Naive thymus-derived CD8-positive, alpha-beta T cell (primary cell): ENCODE results near the gene LRRC49. TPM values are rescaled to one million over a fixed set of nuclear protein-coding genes. Genes with fewer than 3 reads are reported as not detected.

Experiments used
- ATAC-seq, 2 donors: fragments of 150-1000 bp; cut with Tn5 transposase in 1 of 2; sonication (Bioruptor Pico), chemical (Tn5 transposase) in 1 of 2; 1 replicate in 1 of 2; 2 replicates in 1 of 2; pipeline ENCODE4 v1.10.0; 2021; ENCODE audit warnings: mild to moderate bottlenecking in 2 of 2, moderate library complexity in 2 of 2
- POLR2A ChIA-PET: fragments of 350-600 bp; sonication (Branson Sonifier 250); formaldehyde crosslinking; loops from one replicate; lab custom pipeline; 2021; ENCODE audit warnings: antibody characterized with exemption; lab: Charles Lee
- DNase-seq, 10 donors: peaks; one replicate each; pipeline versions ENCODE4 v3.0.0 to v3.0.0-alpha.2; 2020 to 2022
- H3K27ac Mint-ChIP-seq, 10 donors: one replicate each; pipeline ENCODE4 v1.8.0; 2020 to 2022; ENCODE audit warnings: mild to moderate bottlenecking in 10 of 10, mixed read lengths in 10 of 10, moderate library complexity in 4 of 10, inconsistent platforms in 1 of 10
- H3K27me3 Mint-ChIP-seq, 5 donors: one replicate each; pipeline ENCODE4 v1.8.0; 2021 to 2022; ENCODE audit warnings: mixed read lengths in 5 of 5
- H3K36me3 Mint-ChIP-seq, 3 donors: one replicate each; pipeline ENCODE4 v1.8.0; 2020 to 2022; ENCODE audit warnings: mixed read lengths in 3 of 3, mild to moderate bottlenecking in 2 of 3, inconsistent platforms in 1 of 3
- H3K4me1 Mint-ChIP-seq, 4 donors: one replicate each; pipeline ENCODE4 v1.8.0; 2021 to 2022; ENCODE audit warnings: mixed read lengths in 4 of 4
- H3K4me3 Mint-ChIP-seq, 10 donors: one replicate each; pipeline ENCODE4 v1.8.0; 2020 to 2022; ENCODE audit warnings: mild to moderate bottlenecking in 10 of 10, mixed read lengths in 10 of 10, moderate library complexity in 6 of 10, inconsistent platforms in 1 of 10
- H3K9me3 Mint-ChIP-seq, 9 donors: one replicate each; pipeline ENCODE4 v1.8.0; 2020 to 2022; ENCODE audit warnings: mixed read lengths in 9 of 9, mild to moderate bottlenecking in 3 of 9, inconsistent platforms in 1 of 9, moderate library complexity in 1 of 9
- polyA plus RNA-seq, 3 donors: library from polyadenylated mRNA; unstranded; fragments of 300-500 nt; fragmentation: Illumina TruSeq; gene quantifications; one replicate each; pipeline ENCODE4 v1.2.3, GENCODE V29; 2021
- total RNA-seq, 8 experiments: library from RNA in 2 of 8; stranded (reverse) in 2 of 8; gene quantifications; one replicate each; pipeline ENCODE4 v1.2.3 and lab custom pipeline; 2021 to 2026

LRRC49 gene
- total and polyA plus RNA-seq, 5 experiments from 2014 or later, result not detected

DNA sequence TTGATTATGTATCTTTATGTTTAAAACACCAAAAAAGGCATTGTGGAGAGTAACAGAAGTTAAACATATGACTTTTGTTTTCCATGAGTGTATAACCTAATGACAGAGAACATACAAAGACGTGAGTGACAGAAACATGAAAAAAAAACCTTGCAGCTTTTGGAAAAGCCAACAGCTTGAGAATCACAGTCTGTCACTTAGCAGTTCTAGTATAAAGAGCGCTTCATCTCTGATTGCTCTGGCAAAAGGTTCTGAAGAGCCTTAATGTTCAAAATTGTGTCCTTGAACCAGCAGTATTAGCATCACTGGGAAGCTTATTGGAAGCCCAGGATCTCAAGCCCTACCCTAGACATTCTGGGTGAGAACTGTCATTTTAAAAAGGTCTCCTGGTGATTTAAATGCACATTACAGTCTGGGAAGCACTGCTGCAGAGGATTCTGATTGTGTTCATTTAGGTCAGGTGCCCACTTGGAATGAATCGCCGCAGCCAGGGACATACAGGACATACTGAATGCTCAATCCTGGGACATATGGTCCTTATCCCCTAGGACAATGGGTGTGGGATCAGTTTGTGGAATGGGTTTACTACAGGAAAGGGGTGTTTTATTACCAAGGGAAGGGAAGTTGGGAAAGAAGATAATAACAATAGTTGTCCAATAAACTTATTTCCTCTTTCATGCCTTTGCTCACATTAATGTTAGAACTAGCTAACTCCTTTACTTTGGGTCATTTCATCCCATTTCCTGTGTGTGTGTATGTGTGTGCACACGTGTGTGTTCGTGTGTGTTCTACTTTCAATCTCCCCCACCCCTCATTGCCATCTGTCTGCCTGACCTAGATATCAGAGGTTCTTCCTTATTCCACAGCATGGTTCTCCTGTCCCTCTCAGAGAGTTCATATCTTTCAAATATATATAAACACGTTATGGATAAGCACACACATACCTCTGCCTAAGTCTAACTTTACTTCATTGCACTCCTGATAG, 55.0 kb downstream of the LRRC49 start:
- Mint-ChIP-seq H3K27me3 (peaks cover 16 to 39% (median 22%) of the 10 kb centered on the region in 5 donors), H3K27ac (no peak overlapping the region), H3K9me3 (peaks cover 0 to 21% (median 9%) of the 10 kb centered on the region in 9 donors), H3K4me3 (no peak overlapping the region), H3K4me1 (no peaks in the 10 kb centered on the region), H3K36me3 (peaks cover 0 to 5% (median 0%) of the 10 kb centered on the region in 3 donors)
- ATAC-seq (no peak), DNase-seq (no peak)
- POLR2A ChIA-PET, result no interaction called here

DNA sequence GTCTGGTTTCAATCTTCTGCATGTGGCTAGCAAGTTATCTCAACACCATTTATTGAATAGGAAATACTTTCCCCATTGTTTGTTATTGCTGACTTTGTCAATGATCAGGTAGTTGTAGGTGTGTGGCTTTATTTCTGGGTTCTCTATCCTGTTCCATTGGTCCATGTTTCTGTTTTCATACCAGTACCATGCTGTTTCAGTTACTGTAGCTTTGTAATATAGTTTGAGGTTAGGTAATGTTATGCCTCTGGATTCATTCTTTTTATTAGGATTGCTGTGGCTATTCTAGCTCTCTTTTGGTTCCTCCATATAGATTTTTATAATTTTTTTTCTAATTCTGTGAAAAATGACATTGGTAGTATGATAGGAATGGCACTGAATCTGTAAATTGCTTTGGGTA, 58.3 kb downstream of the LRRC49 start:
- peaks cover 0 to 5% (median 0%) of the 10 kb centered on the region in 3 donors for H3K36me3 Mint-ChIP-seq
- H3K9me3 Mint-ChIP-seq, result peaks cover 0 to 21% (median 9%) of the 10 kb centered on the region in 9 donors
- no peaks in the 10 kb centered on the region for H3K4me1 Mint-ChIP-seq
- no peak overlapping the region for H3K4me3 Mint-ChIP-seq
- DNase-seq (no peak), ATAC-seq (no peak)
- no peak overlapping the region for H3K27ac Mint-ChIP-seq
- H3K27me3 Mint-ChIP-seq, result peaks cover 23 to 45% (median 26%) of the 10 kb centered on the region in 5 donors
- POLR2A ChIA-PET, result no interaction called here

DNA sequence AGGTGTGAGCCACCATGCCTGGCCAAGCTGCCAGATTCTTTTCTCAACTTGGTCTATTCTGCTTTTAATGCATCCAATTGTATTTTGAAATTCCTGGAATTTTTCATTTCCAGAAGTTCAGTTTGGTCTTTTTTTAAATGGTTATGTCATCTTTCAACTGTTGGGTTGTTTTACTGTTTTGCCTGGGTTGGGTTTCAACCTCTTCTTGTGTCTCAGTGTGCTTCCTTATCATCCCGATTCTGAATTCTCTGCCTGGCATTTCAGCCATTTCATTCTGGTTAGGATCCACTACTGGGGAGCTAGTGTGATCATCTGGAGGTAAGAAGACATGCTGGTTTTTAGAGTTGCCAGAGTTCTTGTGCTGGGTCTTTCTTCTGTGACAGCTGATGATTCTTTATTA, 61.5 kb downstream of the LRRC49 start:
- peaks cover 0 to 21% (median 9%) of the 10 kb centered on the region in 9 donors for H3K9me3 Mint-ChIP-seq
- H3K4me1 Mint-ChIP-seq, result no peaks in the 10 kb centered on the region
- H3K4me3 Mint-ChIP-seq, result no peak overlapping the region
- H3K27me3 Mint-ChIP-seq, result peaks cover 23 to 49% (median 29%) of the 10 kb centered on the region in 5 donors
- DNase-seq (no peak), ATAC-seq (no peak)
- POLR2A ChIA-PET, result no interaction called here
- no peak overlapping the region for H3K27ac Mint-ChIP-seq
- H3K36me3 Mint-ChIP-seq, result peaks cover 0 to 5% (median 0%) of the 10 kb centered on the region in 3 donors

DNA sequence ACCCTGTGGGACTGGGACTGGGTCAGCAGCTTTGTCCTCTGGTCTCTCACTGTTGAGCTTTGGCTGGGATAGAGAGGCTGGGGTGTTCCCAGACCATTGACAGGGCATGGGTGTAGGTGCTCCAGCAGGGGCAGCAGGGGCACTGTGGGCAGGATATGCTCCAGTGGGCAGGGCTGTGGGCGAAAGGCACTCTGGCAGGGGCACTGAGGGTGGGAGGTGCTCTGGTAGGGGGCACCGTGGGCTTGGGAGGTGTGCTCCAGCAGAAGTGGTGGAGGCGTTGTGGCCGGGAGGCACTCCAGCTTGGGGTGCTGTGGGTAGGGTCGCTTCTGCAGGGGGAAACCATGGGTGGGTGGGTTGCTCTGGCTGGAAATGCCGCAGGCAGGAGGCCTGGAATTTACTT, 62.1 kb downstream of the LRRC49 start:
- DNase-seq, result no peak
- H3K4me3 Mint-ChIP-seq, result no peak overlapping the region
- ATAC-seq, result no peak

DNA sequence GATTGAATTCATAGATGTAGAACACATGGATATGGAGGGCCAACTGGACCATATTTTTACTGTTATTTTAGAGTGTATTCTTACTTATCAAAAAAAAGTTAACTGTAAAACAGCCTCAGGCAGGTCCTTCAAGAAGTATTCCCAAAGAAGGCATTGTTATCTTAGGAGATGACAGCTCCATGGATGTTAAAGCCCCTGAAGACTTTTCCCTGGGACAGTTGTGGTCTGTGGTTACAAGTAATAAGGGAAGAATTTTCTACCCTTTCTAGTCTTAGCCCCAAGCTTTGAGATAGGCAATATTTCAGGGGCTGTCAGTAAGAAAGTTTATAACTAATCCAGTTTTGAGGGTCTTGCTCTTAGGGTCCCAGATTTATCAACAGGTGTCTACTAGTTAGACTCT, 62.5 kb downstream of the LRRC49 start:
- peaks cover 0 to 21% (median 9%) of the 10 kb centered on the region in 9 donors for H3K9me3 Mint-ChIP-seq
- no peak for ATAC-seq
- POLR2A ChIA-PET, result no interaction called here
- peaks cover 23 to 54% (median 28%) of the 10 kb centered on the region in 5 donors for H3K27me3 Mint-ChIP-seq
- no peak overlapping the region for H3K27ac Mint-ChIP-seq
- no peaks in the 10 kb centered on the region for H3K4me1 Mint-ChIP-seq
- no peak for DNase-seq
- H3K4me3 Mint-ChIP-seq, result no peak overlapping the region
- H3K36me3 Mint-ChIP-seq, result peaks cover 0 to 5% (median 0%) of the 10 kb centered on the region in 3 donors

More for the DNA sequence above, 62.1 kb downstream of the LRRC49 start:
- Mint-ChIP-seq H3K4me1 (no peaks in the 10 kb centered on the region), H3K27me3 (peaks cover 23 to 54% (median 30%) of the 10 kb centered on the region in 5 donors), H3K27ac (no peak overlapping the region), H3K36me3 (peaks cover 0 to 5% (median 0%) of the 10 kb centered on the region in 3 donors), H3K9me3 (peaks cover 0 to 21% (median 9%) of the 10 kb centered on the region in 9 donors)
- POLR2A ChIA-PET, result no interaction called here

DNA sequence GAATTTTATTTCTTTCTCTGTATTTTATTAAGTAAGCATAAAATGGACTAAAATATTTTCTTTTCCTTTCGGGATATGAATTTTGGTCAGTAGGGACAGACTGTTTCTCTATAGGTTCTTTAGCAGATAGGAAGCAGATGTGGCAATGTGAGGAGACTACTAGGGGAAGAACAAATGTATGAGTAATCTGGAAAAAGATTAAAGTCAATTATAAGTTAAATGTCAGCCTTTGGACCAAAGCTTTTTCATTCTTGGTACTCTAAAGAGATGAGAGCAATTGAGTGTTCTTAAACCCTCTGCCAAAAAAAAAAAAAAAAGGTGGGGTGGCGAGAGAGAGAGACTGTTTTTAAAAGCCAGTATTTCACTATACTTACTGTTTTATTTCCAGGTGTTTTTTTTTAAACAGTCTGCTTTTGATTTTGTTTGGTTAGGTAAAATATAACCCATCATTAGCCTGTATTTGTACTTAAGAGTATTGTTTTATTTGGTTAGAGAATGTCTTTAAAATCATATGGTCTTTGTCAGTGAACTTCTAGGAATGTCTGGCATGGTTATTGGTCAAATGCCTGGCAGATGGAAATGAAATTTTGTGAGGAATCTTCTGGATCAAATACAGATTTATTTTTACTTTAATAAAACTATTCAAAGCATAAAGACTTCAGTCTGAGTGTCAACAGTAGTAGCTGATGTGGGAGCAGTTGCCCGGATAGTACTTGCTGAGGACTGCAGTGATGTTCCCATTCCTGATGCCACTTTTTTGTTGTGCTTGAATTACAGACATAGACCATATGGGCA, 63.8 kb downstream of the LRRC49 start:
- ATAC-seq (no peak), DNase-seq (no peak)
- Mint-ChIP-seq H3K4me3 (no peak overlapping the region), H3K9me3 (peaks cover 0 to 12% (median 3%) of the 10 kb centered on the region in 9 donors), H3K4me1 (no peaks in the 10 kb centered on the region), H3K27me3 (peaks cover 20 to 56% (median 28%) of the 10 kb centered on the region in 5 donors), H3K27ac (no peak overlapping the region), H3K36me3 (peaks cover 0 to 5% (median 0%) of the 10 kb centered on the region in 3 donors)
- POLR2A ChIA-PET, result no interaction called here

DNA sequence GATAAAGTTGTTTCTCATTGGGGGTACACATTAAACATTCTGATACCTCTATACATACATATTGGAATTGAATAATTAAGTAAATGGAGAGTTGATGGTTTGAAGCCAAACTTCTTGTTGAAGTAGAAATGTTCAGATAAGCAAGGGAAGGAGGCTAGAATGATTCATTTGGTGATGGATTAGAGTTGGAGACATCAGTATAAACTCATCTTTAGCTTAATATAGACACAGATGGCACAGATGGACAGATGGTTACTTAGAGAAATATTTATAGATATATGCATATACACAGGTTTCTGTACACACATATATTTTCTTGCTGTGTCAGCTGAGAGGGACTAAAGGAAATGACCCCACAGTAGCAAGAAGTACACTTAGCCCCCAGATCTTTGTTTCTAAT, 69.5 kb downstream of the LRRC49 start:
- ATAC-seq (no peak), DNase-seq (no peak)
- no peaks in the 10 kb centered on the region for H3K9me3 Mint-ChIP-seq
- POLR2A ChIA-PET, result no interaction called here
- H3K4me3 Mint-ChIP-seq, result no peak overlapping the region
- no peak overlapping the region for H3K27ac Mint-ChIP-seq
- no peaks in the 10 kb centered on the region for H3K4me1 Mint-ChIP-seq
- peaks cover 3 to 38% (median 11%) of the 10 kb centered on the region in 5 donors for H3K27me3 Mint-ChIP-seq
- H3K36me3 Mint-ChIP-seq, result no peaks in the 10 kb centered on the region

DNA sequence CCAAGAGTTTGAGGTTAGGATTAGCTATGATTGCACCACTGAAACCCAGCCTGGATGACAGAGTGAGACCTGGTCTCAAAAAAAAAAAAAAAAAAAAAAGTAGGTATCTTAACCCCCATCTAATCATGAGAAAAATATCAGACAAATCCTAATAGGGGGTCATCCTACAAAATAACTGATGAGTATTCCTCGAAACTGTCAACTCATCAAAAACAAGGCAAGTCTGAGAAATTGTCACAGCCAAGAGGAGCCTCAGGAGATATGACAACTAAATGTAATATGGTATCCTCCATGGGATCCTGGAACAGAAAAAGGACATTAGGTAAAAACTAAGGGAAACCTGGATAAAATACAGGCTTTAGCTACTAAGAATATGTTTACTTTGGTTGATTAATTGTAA, 70.6 kb downstream of the LRRC49 start:
- H3K9me3 Mint-ChIP-seq, result no peaks in the 10 kb centered on the region
- ATAC-seq (no peak), DNase-seq (no peak)
- H3K27ac Mint-ChIP-seq, result no peak overlapping the region
- no peaks in the 10 kb centered on the region for H3K36me3 Mint-ChIP-seq
- H3K27me3 Mint-ChIP-seq, result peaks cover 1 to 31% (median 8%) of the 10 kb centered on the region in 5 donors
- POLR2A ChIA-PET, result no interaction called here
- H3K4me1 Mint-ChIP-seq, result no peaks in the 10 kb centered on the region
- H3K4me3 Mint-ChIP-seq, result no peak overlapping the region

DNA sequence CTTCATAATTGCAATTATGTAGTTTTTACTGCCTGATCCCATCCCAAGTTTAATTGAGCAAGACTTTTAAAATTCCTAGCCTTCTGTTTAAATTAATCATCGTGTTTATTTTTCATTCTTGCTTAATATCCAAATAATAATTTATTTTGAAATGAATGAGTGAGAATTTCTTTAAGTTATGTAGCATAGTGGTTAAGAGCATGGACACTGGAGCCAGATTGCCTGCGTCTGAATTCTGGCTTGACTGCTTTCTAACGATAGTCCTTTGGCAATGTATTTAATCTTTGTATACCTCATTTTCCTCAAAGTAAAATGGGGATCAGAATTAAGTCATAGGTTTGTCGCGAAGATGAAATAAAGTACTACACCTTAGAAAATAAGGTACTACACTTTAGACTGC, 71.4 kb downstream of the LRRC49 start:
- H3K9me3 Mint-ChIP-seq, result peaks cover 0 to 8% (median 0%) of the 10 kb centered on the region in 9 donors
- DNase-seq (no peak), ATAC-seq (no peak)
- H3K36me3 Mint-ChIP-seq, result no peaks in the 10 kb centered on the region
- H3K4me1 Mint-ChIP-seq, result no peaks in the 10 kb centered on the region
- no peak overlapping the region for H3K4me3 Mint-ChIP-seq
- peaks cover 1 to 24% (median 6%) of the 10 kb centered on the region in 5 donors for H3K27me3 Mint-ChIP-seq
- no peak overlapping the region for H3K27ac Mint-ChIP-seq
- POLR2A ChIA-PET, result no interaction called here

DNA sequence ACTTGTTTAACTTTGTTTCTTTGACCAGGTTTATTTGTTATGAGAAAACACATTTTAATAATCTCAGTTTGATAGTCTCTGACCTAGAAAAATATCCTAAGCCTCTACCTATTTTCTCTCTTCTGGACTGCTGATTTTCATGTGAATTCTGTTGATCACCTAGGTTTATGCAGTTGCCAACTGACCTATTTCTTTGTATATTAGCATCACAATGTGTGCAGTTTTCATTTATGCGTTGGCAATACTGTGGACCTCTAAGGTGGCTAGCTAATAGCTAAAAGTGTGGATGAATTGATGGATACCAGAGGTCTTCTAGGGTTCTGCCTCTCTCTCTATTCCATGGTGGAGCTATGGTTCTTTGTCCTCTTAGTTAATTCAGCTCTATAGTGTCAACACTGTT, 72.1 kb downstream of the LRRC49 start:
- H3K27me3 Mint-ChIP-seq, result peaks cover 0 to 18% (median 6%) of the 10 kb centered on the region in 5 donors
- H3K4me1 Mint-ChIP-seq, result no peaks in the 10 kb centered on the region
- ATAC-seq (no peak), DNase-seq (no peak)
- POLR2A ChIA-PET, result no interaction called here
- H3K36me3 Mint-ChIP-seq, result no peaks in the 10 kb centered on the region
- H3K4me3 Mint-ChIP-seq, result no peak overlapping the region
- H3K27ac Mint-ChIP-seq, result no peak overlapping the region
- peaks cover 0 to 11% (median 0%) of the 10 kb centered on the region in 9 donors for H3K9me3 Mint-ChIP-seq

DNA sequence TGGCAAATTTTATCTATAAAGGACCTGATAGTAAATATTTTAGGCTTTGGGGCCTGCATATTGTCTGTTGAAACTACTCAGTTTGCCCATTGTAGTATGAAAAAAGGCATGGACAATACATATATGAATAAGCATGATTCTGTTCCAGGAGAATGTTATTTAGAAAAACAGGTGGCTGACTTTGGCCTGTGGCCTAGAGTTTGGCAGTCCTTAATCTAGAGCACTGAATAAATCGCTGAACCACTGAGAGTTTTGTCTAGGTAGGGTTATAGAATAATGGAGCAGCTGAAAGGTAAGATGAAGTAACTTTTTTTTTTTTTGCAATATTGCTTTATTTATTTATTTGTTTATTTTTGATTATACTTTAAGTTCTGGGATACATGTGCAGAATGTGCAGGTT, 75.0 kb downstream of the LRRC49 start:
- DNase-seq (no peak), ATAC-seq (no peak)
- Mint-ChIP-seq H3K4me1 (no peaks in the 10 kb centered on the region), H3K4me3 (no peak overlapping the region), H3K36me3 (no peaks in the 10 kb centered on the region), H3K27ac (no peak overlapping the region), H3K27me3 (peaks cover 0 to 4% (median 0%) of the 10 kb centered on the region in 5 donors), H3K9me3 (peaks cover 0 to 13% (median 0%) of the 10 kb centered on the region in 9 donors)
- POLR2A ChIA-PET, result no interaction called here

DNA sequence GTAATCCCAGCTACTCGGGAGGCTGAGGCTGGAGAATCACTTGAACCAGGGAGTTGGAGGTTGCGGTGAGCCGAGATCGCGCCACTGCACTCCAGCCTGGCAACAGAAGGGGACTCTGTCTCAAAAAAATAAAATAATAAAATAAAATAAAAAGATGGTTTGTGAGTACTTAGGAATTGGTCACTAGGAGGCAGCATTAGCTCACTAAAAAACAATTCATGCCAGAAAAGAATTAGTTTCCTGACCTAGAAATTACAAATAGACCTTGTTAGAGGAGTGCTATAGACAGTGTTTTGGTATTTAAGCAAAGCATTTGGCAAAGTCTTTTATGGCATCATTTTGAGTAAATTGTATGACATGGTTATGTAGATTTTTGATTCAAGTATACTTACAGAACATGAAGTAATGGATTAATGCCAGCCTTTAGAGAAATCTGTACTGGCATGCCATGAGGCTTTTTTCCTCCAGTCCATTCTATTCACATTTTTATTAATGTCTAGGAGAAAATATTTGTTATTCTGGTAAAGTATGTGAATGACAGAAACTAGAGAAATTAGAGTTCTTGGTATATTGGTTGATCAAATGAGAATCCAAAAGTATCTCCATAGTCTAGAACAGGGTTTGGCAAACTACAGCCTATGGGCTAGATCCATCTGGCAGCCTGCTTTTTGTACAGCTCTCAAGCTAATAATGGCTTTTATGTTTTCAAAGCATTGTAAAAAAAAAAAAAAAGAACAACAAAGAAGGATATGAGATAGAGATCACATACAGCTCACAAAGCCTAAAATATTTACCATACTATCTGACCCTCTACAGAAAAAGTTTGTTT, 81.6 kb downstream of the LRRC49 start:
- H3K9me3 Mint-ChIP-seq, result peaks cover 0 to 5% (median 0%) of the 10 kb centered on the region in 9 donors
- H3K27me3 Mint-ChIP-seq, result peaks cover 2 to 10% (median 4%) of the 10 kb centered on the region in 5 donors
- DNase-seq (no peak), ATAC-seq (no peak)
- POLR2A ChIA-PET, result no interaction called here
- H3K4me3 Mint-ChIP-seq, result no peak overlapping the region
- H3K4me1 Mint-ChIP-seq, result no peaks in the 10 kb centered on the region
- no peaks in the 10 kb centered on the region for H3K36me3 Mint-ChIP-seq
- no peak overlapping the region for H3K27ac Mint-ChIP-seq
